Activated gamma-delta T cell treated with anti-CD3 and anti-CD28 coated beads, Interleukin-2, amount 50 U/mL, for 16 hours (primary cell): Measurements from ENCODE around the gene ANXA8.
"Not testable (repeated sequence)": the region's sequence is repeated elsewhere in the genome, so short reads cannot be mapped to it uniquely, and the experiment has no call there.

Source experiments
- DNase-seq: peaks from one replicate; pipeline ENCODE4 v3.0.0-alpha.2; 2020; ENCODE audit warnings: low read depth

The ANXA8 gene, protein sequence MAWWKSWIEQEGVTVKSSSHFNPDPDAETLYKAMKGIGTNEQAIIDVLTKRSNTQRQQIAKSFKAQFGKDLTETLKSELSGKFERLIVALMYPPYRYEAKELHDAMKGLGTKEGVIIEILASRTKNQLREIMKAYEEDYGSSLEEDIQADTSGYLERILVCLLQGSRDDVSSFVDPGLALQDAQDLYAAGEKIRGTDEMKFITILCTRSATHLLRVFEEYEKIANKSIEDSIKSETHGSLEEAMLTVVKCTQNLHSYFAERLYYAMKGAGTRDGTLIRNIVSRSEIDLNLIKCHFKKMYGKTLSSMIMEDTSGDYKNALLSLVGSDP

DNA sequence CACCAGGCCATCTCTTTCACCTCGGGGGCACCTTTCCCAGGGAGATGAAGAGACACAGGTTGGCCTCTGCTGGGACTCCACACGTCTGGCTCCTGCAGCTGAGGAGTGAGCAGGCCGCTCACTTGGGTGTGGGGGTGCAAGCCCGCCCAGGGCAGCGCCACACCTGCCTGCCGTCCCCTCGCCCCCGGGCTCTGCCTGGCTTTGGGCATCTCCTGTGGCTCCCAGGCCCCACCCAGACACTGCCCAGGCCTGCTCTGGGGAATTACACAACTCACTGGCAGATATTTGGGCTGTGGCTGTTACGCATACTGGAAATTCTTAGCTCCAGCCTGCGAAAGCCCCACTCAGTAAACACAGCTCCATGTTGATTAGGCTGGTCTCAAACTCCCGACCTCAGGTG is at the start of gene ANXA8:
Gene ANXA8 (minus strand): TSS at position 193 of the 400 bp plus-strand sequence. CDS start 182 bp downstream, at position 11.
- not testable (repeated sequence) for DNase-seq

DNA sequence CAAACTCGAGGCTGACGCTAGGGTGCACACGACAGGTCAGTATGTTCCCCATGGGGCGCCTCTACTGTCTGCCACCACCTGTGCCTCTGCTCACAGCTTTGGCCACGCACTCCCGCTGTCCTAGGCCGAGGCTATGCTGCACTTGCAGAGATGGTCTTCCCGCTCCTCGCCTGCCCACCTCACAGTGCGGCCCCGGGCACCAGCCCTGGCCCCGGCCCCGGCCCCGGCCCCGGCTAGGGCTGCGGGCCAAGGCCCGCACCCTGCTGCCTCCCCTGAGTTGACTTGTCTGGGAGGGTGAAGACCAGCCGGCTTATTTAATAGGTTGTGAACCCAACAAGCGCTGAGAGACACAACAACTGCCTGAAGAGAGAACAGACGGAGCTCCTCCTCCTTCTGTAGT is 39.6 kb upstream of the ANXA8 start, which contains the start of gene AGAP9:
Gene AGAP9 (minus strand): TSS at position 164 of the 400 bp plus-strand sequence. CDS start 112 bp downstream, at position 52.
- DNase-seq: not testable (repeated sequence)

DNA sequence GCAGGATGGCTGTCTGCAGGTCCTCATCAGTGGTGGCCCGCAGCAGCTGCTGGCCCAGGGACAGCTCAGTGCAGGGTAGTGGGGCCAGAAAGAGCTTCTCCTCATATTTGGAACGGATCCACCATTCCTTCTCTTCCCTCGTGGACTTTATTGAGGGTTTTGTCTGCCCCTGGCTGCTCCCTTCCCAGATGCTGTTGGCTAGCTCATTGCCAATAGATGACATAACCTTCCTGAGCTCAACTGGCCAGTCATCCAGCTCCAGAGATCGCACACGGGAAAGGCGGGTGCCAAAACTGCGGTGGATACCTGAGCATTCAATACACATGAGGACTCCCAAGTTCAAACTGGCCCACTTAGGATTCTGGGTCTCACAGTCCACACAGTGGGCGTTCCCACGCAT is 18.4 kb upstream of the ANXA8 start:
- not testable (repeated sequence) for DNase-seq

DNA sequence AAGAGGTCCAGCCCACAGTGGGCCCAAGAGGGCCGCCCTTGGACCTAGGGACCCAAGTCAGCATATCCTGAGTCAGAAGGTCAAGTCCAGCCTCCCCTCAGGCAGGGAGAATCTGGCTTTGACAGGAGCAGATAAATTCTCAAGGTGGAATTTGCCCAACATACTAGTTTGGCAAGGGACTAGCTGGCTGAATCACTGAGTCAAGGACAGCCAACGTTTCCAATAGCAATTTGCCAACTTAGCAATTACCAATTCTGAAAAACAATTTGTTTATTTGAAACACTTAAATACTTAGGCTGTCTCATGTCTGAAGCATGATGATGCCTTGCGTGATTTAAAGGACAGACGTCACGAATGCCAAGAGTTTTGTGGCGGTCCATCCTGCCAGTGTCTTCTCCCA is 10.3 kb upstream of the ANXA8 start:
- not testable (repeated sequence) for DNase-seq

DNA sequence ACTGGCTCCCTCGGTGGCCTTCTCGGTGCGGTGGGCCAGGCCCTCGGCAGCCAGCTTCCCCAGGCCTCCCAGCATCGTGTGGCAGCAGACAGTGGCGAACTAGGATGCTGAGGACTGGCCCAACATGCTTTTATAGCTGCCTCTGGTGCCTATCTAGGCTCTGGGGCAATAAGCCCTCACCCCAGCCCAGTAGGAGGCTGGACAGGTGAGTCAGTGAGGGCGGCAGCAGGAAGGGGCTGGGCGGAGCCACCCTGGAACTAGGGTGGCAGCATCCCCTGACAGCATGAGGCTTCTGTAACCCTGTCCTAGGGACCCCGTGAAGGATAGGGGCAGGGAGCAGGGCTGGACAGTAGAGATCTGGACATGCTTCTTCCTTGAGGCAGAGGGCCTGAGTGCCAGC is 7.7 kb upstream of the ANXA8 start, which contains the start of gene FAM25G:
Gene FAM25G (minus strand): TSS at position 101 of the 400 bp plus-strand sequence. CDS start 26 bp downstream, at position 75.
- not testable (repeated sequence) for DNase-seq

DNA sequence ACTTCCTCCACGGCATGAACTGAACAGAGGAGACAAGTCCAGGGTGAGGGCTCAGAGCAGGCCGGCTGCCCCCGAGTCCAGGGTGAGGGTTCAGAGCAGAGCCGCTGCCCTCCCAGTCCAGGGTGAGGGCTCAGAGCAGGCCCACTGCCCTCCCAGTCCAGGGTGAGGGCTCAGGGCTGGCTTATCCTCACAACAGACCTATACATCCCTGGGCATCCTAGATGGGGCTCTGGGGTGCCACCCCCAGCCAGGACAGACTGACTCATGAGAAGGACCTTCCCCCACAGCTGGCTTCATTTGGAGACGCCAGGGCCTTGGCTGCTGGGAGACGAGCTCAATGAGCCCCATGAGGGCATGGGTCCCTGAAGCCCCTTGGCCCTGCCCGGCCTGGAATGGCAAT is 5.7 kb upstream of the ANXA8 start:
- not testable (repeated sequence) for DNase-seq

DNA sequence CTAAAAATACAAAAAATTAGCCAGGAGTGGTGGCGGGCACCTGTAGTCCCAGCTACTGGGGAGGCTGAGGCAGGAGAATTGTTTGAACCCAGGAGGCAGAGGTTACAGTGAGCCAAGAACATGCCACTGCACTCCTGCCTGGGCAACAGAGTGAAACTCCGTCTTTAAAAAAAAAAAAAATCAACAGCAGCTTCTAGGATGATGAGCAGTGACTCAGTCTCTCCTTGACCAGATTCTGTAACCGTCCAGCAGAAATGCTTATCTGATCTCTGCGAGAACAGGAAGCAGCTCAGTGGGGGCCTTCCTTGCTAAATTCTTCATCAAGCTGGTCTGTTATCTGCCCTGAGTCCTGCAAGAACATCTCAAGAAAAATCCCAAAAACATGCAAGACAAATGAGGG is 2.0 kb upstream of the ANXA8 start:
- not testable (repeated sequence) for DNase-seq

DNA sequence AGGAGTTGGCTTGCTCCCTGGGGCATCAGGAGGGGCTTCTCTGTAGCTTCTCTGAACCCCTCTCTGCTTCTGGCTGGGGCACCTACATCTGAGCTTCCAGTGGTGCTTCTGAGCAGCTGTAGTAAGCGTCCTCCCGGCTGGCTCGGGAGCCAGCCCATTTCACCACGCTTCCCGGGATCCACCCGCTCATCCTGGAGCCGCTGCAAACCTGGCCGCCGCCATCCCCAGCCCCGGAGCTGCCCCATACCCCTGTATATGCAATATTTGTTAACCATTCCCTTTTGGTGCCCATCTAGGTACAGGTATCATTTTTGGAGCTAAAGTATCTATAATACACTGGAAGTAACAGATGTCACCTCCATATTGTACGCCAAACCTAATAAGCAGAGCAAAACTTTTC is 871 bp upstream of the ANXA8 start:
- DNase-seq: not testable (repeated sequence)

DNA sequence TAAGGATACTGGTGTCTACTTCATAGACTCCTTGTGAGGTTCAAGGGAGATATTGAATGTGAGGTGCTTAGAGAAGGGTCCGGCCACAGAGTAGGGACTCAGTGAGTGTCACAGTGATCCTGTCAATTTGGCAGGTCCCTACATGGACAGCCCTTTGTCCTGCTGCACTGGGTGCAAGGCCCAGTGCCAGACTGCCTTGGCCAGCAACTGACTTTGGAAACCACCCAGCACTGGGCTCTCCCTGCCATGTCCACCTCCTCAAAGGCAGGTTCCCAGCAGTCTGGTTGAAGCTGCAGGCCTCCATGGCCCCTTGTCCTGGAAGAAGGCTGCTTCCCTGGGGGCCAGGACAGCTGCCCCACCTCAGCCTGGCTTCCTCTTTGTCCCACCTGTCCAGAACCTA is 1.5 kb downstream of the ANXA8 start:
- not testable (repeated sequence) for DNase-seq

DNA sequence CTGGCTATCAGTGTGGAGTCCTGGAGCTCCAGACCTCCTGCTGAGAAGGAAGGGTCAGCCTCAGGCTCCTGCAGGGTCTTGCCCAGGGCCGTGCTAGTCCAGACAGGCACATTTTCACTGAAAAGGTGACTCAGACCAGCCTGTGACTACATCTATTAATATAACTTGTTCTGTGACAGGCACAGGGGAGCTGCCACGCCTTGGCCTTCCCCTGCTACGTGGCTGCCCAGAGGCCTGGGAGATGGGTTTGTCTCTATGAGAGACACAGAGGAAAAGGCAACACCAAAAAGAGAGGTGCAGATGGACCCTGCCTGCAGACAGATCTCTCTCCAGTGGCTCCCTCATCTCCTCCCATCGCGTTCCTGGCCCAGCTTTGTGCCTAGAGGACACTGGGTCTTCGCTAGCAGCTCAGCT is 2.1 kb downstream of the ANXA8 start:
- not testable (repeated sequence) for DNase-seq

DNA sequence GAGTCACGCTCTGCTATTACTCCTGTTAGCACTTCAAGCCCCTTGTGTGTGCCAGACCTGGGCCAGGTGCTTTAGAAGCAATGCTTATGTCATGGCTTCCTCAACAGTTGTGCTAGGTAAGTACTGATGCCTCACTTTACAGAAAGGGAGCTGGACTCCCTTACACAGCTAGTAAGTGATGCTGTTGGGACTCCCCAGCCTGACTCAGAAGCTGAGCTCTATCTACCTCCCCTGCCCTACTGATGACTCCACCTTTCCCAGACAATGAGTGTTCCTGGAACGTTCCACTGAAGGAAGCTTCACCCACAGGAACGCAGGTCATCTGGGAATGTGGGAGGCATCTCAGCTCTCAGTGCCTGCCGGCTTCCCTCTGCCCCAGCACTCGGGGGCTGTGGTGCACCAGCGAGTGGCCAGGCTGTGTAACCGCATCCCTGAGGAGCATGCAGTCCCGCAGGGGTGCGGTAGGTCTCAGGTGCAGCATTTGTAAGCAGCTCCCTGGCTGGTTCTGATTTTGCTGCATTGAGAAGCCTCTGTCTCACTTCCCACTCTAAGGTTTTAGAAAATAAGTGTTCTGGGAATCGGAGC is 2.6 kb downstream of the ANXA8 start:
- DNase-seq: not testable (repeated sequence)

DNA sequence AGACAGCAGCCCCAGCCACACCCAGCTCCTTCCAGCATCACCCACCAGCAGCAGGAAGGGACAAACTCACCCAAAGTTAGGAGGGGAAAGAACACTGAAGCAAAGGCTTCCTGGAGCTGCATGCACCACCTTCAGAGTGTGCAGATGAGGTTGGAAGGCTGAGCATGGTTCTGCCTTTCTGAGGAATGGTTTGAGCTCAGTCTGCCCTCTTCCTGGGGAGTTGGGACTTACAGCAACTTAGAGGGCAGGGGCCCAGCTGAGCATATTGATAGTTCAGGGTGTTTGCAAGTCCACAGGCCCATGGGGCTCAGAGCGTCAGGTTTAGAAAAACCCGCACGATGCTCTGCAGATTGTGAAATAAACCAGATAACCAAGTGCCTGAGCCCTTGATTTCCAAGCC is 3.8 kb downstream of the ANXA8 start:
- not testable (repeated sequence) for DNase-seq

DNA sequence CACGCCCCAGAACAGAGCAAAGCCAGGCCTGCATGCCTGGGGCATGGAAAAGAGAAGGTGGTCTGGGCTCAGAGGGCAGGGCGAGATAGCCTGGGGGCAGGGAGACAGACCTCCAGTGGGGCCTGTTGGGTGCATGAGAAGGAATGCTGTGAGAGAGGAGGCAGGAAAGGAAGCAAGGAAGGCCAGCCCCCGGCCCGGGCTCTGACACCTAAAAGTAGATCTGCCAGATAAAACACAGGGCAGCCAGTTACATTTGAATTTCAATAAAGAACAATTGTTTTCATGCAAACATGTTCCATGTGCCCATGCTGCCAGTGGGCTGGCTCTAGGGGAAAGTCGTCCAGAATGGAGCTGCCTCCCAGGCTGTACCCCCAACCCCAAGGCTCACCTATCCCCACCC is 5.8 kb downstream of the ANXA8 start:
- DNase-seq: not testable (repeated sequence)

DNA sequence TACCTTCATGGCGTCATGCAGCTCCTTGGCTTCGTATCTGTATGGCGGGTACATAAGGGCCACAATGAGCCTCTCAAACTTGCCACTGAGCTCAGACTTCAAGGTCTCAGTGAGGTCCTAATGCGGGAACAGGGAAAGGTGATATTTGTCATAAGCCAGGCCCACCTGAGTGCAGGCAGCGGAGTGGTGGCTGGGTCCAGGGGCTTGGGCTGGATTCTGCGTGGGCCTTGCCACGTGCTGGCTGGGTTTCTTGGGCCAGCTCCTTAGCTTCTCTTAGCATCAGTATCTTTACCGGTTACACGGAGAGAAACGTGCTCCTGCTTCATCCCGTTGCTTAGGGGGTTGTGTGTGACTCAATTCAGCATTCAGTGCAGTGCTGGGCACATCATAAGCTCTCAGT is 6.8 kb downstream of the ANXA8 start:
- not testable (repeated sequence) for DNase-seq

DNA sequence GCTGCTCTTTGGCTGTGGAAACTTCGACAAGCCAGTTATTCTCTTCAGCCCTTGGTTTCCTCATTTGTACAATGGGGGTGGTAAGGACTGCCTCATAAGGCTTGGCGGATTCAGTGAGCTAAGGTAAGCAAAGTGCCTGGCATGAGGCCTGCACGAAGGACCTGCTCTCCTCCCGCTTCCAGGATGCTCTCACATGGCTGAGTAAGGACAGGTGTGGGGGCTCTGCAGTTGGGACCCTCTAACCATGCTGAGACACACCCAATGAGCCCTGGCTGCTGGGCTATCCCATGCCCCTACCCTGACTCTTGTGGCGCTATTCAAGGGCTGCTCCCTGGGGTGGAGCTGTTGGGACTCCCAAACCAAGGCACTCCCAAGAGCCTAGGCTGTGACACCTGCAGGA is 8.8 kb downstream of the ANXA8 start:
- not testable (repeated sequence) for DNase-seq

DNA sequence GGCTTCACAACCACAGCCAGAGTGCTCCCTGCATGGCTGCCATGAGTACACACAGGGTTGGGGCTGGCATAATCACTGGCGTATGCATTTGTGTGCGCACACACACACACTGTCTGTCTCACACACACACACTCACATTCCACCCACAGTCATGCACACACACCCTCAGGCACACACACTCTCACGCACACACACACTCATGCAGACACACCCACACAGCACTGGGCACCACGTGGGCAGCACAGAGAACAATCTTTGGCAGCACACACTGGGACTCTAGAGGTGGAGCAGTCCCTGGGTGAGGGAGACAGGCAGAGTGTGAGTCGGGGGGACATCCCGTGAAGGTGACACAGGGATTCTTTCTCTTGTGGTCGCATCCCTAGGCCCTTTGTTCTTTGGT is 10.4 kb downstream of the ANXA8 start:
- DNase-seq: not testable (repeated sequence)

DNA sequence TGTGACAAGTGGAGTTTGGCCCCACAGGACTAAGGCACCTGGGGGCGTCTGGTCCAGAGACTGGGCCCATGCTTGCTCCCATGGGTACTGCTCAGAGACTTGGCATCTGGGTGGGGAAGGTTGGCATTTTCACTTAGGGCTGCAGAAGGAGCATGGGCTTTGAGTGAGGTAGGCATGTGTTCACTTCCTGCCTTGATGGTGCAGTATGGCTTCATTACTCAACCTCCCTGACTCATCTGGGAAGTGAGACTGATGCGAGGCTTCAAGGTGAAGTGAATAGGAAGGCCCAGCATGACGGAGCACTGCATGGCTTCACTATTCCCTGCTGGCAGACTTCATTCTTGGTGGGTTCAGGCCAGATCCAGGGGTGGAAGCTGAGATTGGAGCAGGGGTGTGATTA is 11.3 kb downstream of the ANXA8 start:
- not testable (repeated sequence) for DNase-seq

DNA sequence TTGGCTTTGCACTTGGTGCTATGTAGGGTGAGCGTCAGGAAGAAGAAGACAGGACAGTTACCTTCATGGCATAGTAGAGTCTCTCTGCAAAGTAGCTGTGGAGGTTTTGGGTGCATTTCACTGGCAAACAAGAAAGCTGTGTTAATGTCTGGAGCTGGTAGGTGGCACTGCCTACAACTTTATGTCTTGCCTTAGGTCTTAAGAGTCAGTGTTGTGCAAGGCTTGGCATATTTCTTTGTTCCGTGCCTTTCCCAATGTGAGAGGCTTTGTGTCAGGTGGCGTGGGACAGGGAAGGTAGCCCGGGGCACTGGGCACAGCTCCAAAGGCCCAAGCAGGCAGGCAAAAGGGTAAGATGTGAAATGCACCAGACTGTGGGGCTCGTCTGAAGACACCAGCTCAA is 11.8 kb downstream of the ANXA8 start:
- not testable (repeated sequence) for DNase-seq

DNA sequence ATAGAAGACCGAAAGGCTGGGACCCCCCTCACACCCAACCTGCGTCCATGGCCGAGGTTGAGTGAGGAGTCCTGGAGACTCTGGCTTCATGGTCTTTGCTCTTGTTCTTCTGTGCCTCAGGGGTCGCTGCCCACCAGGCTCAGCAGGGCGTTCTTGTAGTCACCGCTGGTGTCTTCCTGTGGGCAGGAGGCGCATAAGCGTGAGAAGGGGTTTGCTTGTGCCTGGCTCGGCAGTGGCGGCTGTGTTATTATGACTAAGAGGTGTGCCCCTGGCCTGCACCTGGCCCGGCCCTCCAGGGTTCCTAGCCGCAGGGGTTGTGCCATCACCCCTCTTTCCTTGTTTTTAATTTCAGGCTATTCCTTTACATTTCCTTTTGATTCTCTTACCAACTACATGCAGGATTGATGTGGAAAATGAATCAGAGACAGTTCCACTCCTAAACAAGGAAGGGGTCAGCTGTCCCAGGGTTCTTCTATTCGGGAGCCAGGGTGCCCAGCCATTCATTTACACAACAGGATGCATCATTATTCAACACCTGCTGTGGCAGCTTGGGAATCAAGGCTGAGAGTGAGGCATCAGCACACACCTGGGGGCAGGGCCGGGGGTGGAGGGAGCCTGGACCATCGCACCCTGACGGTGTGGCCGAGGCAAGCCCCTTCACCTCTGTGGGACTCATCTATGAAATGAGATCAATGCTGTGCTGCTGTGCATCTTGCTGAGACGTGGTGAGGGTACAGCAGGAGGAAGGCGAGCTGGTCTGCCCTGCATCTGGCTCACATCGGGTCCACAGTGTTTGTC is 15.0 kb downstream of the ANXA8 start:
- not testable (repeated sequence) for DNase-seq

DNA sequence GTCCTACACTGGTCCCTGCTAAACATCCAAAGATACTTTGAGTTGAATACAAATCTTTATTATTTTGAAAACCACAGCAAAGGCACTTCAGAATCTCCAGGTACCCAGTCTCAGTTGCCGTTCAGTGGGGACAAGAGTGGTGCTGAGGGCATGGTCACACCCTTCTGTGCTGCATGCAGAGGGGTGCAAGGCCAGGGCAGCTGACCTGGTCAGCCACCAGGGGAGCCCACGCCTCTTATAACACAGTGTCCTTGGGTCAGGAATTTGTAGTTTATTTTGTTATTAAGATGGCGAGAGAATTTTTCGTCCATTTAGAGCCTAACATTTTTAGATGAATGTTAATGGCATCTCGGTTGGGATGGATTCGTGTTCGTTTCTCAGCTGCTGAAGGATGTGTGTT is 16.0 kb downstream of the ANXA8 start:
- DNase-seq: not testable (repeated sequence)

DNA sequence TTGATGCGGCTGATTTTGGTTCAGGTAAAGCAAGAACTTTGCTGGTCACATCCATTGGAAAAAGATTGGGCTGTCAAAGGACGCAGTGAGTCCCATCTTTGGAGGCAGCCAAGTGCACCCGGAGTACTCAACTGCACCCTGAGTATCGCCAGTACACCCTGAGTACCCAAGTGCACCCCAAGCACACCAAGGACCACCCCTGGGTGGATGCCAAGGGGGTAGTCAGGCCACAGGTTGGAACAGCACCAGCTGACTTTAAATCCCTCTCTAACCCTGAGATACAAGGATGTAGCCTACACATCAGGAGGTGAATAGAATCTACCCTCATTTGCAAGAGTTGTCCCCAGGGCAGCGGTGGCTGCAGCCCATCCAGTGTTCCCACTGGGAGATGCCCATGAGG is 16.5 kb downstream of the ANXA8 start:
- DNase-seq: not testable (repeated sequence)

DNA sequence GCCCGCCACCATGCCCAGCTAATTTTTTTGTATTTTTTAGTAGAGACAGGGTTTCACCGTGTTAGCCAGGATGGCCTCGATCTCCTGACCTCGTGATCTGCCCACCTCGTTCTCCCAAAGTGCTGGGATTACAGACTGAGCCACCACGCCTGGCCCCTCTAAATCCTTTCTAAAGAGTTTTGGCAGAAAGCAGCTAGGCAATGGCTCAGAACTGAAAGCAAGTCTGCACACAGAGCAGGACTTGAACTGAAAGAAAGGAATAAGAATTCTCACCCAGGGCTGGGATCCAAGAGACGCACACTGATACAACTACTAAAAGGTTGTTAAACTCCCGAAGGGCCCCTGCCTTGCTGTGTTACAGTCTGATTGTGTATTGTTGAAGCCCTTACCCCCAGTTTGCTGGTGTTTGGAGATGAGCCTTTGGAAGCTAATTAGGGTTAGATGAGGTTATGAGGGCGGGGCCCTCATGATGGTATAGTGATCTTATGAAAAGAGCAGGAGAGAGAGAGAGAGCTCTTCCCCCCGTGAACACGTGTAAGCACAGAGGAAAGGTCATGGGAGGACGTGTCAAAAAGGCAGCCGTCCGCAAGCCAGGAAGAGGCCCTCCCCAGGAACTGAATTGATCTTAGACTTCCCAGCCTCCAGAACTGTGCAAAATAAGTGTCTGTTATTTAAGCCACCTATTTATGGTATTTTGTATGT is 18.5 kb downstream of the ANXA8 start:
- not testable (repeated sequence) for DNase-seq
